ENCODE measurements around the gene ATP9B.
"Not testable (repeated sequence)": the region's sequence is repeated elsewhere in the genome, so short reads cannot be mapped to it uniquely, and the experiment has no call there.

The ATP9B gene

DNA sequence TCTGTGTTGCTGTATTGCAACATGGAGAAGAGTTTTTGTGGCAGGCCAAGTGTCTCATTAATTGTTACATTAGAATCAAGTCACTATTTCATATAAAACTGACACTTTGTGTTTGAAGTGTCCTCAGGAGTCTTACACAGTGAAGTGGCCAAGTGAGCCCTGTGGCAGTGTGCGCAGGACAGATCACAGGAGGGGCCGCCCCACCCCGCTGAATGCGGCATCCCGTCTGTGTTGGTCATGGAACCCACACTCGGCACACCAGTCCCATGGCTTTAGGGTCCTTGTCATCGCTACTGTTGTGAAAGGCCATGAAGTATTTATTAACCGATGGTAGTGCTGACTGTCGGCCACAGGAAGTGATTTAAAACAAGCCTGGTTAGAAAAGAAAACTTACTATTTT is 181.8 kb downstream of the ATP9B start:
- TF ChIP-seq, protein P1, sequence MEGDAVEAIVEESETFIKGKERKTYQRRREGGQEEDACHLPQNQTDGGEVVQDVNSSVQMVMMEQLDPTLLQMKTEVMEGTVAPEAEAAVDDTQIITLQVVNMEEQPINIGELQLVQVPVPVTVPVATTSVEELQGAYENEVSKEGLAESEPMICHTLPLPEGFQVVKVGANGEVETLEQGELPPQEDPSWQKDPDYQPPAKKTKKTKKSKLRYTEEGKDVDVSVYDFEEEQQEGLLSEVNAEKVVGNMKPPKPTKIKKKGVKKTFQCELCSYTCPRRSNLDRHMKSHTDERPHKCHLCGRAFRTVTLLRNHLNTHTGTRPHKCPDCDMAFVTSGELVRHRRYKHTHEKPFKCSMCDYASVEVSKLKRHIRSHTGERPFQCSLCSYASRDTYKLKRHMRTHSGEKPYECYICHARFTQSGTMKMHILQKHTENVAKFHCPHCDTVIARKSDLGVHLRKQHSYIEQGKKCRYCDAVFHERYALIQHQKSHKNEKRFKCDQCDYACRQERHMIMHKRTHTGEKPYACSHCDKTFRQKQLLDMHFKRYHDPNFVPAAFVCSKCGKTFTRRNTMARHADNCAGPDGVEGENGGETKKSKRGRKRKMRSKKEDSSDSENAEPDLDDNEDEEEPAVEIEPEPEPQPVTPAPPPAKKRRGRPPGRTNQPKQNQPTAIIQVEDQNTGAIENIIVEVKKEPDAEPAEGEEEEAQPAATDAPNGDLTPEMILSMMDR (IDR thresholded peaks at IDR 0.05; ENCODE audit: control insufficient read depth, extremely low read depth, insufficient read depth), result no peak
- no peak for DNase-seq (ENCODE audit: low read depth)
- no peak overlapping the region for H3K4me3 ChIP-seq (ENCODE audit: low read depth, low read length)

DNA sequence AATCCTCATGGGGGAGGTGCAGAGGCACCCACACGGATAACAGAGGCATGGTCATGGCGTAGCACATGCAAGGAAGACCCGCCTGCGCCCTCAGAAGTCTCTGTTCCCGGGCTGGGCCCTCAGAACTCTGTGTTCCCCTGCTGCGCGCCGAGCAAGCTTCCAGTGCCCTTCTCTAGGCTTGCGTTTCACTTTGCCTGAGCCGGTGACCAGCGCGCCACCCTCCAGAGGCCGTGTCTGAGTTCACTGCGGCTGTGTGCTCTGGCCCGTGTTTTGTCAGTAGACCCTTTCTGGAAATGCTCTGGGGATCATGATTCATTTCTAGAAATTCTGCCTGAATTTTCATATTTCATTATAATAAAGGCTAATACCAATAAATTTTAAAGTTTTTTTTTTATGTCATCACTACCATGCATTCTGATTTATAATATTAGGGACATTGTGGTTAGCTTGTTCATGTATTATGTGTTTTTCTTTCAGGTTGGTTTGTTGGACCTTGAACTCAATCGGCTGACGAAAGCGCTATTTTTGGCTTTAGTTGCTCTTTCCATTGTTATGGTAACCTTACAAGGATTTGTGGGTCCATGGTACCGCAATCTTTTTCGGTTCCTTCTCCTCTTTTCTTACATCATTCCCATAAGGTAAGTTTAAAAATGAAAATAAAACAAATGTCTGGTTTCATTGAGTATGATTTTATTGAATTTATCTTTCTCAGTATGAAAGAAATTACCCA is 183.9 kb downstream of the ATP9B start:
- TF ChIP-seq, protein P1 (IDR thresholded peaks at IDR 0.05; ENCODE audit: control insufficient read depth, extremely low read depth, insufficient read depth), result no peak
- H3K4me3 ChIP-seq (ENCODE audit: low read depth, low read length), result no peak overlapping the region

DNA sequence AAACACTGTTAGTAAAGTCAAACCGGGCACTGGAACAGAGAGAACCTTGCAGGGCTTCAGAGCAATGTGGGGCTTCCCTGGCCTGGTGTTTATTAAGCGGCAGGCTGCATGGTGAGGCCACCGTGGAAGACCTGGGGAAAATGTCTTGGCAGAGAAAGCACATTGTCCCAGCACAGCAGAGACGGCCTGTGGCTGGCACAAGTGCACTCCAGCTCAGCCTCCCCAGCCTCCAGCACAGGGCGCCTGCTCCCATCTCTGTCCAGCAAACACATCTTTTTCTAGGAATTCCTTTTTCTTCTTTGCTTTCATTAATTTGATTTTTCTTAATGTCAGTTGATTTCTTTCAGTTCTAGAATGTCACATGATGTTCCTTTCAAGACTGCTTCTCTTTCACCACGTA is 188.3 kb downstream of the ATP9B start:
- TF ChIP-seq, protein P1 (IDR thresholded peaks at IDR 0.05; ENCODE audit: control insufficient read depth, extremely low read depth, insufficient read depth), result no peak
- H3K4me3 ChIP-seq (ENCODE audit: low read depth, low read length), result no peak overlapping the region
- DNase-seq (ENCODE audit: low read depth), result no peak

More for the DNA sequence above, 183.9 kb downstream of the ATP9B start:
- no peak for DNase-seq (ENCODE audit: low read depth)

DNA sequence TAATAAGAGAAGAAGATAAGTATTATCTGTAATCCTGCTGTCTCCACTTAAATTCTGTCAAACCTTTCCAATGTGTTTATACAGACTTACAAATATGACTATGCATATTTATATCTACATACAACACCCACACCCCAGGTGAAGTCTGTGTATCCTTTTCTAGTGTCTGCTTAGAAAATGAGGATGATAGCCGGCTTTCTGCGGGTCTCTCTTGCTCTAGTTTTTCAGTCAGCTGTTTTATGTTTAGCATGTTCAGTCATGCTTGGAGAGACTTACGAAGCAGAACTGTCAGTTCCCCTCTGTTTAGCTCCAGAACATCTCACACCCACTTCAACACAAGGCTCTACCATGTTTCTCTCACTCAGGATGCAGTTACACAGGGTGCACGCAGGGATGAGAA is 189.3 kb downstream of the ATP9B start:
- no peak for DNase-seq (ENCODE audit: low read depth)
- TF ChIP-seq, protein P1 (IDR thresholded peaks at IDR 0.05; ENCODE audit: control insufficient read depth, extremely low read depth, insufficient read depth), result no peak
- no peak overlapping the region for H3K4me3 ChIP-seq (ENCODE audit: low read depth, low read length)

- no peak overlapping the region for H3K4me3 ChIP-seq (ENCODE audit: low read depth, low read length)
- DNase-seq (ENCODE audit: low read depth), result no peak
- TF ChIP-seq, protein P1 (IDR thresholded peaks at IDR 0.05; ENCODE audit: control insufficient read depth, extremely low read depth, insufficient read depth), result no peak
Observed at GRCh38 chr18:79259218-79259617, 190.0 kb downstream of the ATP9B start.

- TF ChIP-seq, protein P1 (IDR thresholded peaks at IDR 0.05; ENCODE audit: control insufficient read depth, extremely low read depth, insufficient read depth), result no peak
- DNase-seq (ENCODE audit: low read depth), result no peak
- H3K4me3 ChIP-seq (ENCODE audit: low read depth, low read length), result no peak overlapping the region
Observed at GRCh38 chr18:79260023-79260422, 190.8 kb downstream of the ATP9B start.

- TF ChIP-seq, protein P1 (IDR thresholded peaks at IDR 0.05; ENCODE audit: control insufficient read depth, extremely low read depth, insufficient read depth), result no peak
- no peak for DNase-seq (ENCODE audit: low read depth)
Observed at GRCh38 chr18:79260510-79260909, 191.3 kb downstream of the ATP9B start.

GRCh38 chr18:79265068-79265467 is 195.9 kb downstream of the ATP9B start:
- not testable (repeated sequence) for DNase-seq (ENCODE audit: low read depth); H3K4me3 ChIP-seq (ENCODE audit: low read depth, low read length)

More at GRCh38 chr18:79260510-79260909, 191.3 kb downstream of the ATP9B start:
- H3K4me3 ChIP-seq (ENCODE audit: low read depth, low read length), result no peak overlapping the region

GRCh38 chr18:79271812-79272211 is 202.6 kb downstream of the ATP9B start:
- H3K4me3 ChIP-seq (ENCODE audit: low read depth, low read length); DNase-seq (ENCODE audit: low read depth): not testable (repeated sequence)

Data from LNCaP clone FGC (cell line).